Hindlimb muscle (tissue), 1 donor: ENCODE data around the gene MARCHF3. TPM values are rescaled to one million over a fixed set of nuclear protein-coding genes. Genes with fewer than 3 reads are reported as not detected.
"Not testable (repeated sequence)": the region's sequence is repeated elsewhere in the genome, so short reads cannot be mapped to it uniquely, and the experiment has no call there.

Source experiments
- DNase-seq: peaks from one replicate; pipeline ENCODE4 v3.0.0-alpha.2; 2013
- polyA plus RNA-seq: library from polyadenylated mRNA; unstranded; fragments of 120-200 nt; gene quantifications from one replicate; pipeline ENCODE4 v1.2.1, GENCODE V29; 2013; ENCODE audit not compliant: insufficient read length

The MARCHF3 gene
- polyA plus RNA-seq, 1 donor: 6.2 TPM

DNA sequence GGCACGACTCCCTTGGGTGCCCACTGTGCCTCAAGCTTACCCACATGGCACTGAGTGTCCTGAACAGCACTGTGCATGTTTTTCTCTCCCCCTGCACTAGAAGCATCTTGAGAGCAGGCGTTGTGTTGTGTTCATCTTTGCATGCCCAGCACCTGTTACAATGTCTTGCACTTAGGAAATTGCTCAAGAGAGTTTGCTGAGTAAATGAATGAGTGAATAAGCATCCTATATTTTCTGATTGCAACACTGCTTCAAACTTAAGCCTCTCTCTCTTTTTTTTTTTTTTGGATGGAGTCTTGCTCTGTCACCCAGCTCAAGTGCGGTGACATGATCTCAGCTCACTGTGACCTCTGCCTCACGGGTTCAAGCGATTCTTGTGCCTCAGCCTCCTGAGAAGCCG is 158.9 kb downstream of the MARCHF3 start:
- DNase-seq: no peak

DNA sequence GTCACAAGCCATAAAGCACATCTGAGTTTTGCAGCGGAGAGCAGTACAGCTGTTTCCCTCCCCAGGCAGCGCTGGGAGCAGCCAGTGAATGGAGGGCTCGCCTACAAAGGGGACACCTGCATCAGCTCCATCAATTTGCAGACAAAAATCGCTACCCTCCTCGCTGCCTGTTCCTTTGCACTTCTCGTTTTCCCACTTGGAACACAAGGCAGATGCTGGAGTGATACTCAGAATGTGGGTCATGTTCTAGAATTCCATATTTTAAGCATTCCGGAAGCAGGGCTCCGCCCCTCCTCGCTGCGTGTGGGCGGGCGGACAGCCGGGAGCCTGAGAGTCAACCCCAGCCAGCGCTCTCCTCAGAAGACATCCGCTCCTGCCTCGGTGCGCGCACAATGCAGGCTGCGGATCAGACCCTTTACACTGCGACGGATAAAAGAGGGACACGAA is 161.3 kb downstream of the MARCHF3 start:
- DNase-seq: no peak

DNA sequence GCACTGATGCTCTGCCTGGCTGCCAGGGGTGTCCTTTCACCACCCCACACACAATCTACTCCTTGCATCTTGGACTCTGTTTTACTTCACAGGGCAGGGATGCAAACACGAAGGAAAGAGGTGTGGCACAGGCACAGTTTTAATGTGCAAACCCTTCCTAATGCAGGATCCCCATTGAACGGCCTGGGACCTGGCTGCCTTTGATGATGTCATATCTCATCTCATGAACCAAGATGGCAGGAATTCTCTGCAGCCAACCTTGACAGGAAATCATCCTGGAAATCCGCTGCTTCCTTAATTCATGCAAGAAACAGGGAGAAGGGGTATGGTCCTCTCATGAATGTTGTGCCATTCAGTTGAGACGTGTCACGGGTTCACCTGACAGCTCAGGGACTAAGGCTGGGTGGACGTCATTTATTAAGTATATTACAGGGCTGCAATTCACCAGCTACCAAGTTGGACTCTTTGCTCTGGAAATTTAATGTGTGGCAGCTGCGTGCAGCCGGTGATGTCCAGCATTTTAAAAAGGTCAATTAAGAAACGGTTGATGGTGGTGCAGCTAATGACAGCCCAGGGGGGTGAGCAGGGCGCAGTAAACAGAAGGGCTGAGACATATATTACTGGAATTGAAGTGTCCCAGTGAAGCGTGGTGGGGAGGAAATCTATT is 161.9 kb downstream of the MARCHF3 start:
- DNase-seq: no peak

DNA sequence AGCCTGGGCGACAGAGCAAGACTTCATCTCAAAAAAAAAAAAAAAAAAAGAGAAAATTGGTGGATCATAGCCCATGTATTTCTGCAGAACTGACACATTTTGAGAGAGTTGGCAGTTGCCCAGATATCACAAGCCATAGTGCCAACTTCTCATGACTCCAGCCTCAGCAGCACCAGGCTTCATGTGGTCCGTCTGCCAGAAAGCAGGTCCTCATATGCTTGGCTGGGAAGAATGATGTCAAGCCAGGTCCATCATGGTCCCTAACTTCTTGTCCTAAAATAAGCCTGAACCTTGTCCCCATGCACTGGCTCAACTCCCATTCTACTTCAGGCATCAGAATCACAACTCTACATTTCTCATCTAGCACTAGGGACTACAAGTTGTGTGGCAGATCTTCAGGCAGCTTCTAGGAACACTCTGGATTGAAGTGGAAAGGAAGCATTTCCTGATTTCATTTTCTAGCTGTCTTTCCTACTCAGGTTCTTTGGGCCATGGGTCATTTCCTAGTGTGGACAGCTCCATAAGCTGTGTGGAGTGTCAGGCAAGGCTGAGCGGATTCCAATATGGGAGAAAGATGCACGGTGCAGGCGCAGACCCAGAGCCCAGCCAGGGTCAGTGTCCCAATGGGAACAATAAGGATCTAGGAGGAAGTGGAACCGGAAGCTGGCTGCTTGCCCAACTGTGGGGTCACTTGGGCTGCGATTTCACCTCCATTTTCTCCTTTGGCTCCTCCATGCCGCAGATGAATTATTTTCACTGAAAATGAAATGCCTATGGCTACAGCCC is 163.3 kb downstream of the MARCHF3 start:
- DNase-seq: no peak

DNA sequence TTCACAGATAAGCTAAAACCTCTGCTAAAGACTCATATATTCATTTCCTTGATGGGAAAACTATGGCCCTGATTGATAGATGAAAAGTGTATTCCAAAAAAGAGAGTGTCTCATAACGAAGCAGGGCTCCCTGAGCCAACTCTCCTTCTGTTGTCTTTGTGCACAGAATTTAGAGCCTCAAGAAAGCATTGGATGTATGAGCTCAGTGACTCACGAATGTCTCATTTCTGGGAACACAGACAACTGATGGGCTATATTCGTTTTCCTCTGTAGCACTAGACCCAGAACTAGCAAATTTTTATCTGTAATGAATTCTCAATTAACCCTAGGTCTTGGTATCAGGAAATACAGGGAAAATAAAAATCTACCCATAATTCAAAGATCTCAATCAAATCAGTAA is 165.1 kb downstream of the MARCHF3 start:
- no peak for DNase-seq

DNA sequence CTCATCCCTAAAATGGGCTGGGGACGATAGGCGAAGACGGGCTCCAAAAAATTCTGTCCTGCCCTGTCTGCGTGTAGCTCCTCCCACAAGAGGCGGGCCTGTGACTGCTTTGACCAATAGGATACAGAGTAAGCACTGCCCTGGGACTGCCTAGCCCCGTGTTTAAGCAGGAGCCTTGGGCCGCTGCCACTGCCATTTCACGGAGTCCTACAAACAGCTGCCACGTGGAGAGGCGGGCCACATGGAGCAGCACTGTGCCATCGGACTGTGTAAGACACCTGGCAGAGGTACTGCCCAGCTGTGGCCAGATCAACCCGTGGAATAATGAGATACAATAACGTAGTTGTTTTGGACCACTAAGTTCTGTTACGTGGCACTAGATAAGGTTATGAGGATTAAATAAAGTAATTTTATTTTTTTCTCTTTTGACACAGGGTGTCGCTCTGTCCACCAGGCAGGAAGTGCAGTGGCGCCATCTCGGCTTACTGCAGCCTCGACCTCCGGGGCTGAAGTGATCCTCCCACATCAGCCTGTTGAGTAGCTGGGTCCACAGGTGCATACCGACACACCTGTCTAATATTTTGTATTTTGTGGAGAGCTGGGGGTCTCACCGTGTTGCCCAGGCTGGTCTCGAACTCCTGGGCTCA is 166.2 kb downstream of the MARCHF3 start:
- no peak for DNase-seq

DNA sequence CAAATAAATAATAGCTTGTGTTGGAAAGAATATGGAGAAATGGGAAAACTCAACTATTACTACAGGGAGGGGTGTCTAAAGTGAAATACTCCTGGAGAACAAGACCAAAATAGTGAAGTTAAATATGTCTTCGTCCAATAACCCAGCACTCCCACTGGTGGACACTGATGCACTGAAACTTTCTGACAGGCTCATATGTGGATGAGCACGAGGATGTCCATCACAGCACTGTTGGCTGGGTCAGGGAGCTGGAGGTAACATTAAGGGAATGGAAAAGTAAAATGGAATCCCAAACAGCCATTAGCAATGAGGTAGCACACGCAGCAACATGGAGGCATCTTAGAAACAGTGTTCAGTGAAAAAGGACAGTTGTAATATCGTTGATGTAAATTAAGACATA is 167.0 kb downstream of the MARCHF3 start:
- DNase-seq: no peak

DNA sequence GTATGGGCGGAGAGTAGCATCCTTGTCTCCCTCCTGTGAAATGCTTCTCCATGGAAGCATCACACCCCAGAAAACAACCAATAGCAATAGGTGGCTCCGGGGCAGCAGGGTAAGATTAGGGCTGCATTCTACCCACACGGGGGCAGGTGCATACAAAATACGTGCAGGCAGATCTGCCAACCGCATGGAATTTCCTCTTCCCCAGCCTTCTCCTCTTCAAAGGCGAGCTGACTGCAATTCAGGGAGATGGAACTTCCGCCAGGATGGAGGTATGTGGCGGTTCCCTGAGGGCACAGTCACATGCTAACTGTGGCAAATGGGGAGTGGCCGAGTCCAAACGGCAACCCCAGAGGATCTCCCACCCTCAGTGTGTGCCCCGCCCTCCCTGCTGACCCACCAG is 171.9 kb downstream of the MARCHF3 start:
- DNase-seq: no peak

DNA sequence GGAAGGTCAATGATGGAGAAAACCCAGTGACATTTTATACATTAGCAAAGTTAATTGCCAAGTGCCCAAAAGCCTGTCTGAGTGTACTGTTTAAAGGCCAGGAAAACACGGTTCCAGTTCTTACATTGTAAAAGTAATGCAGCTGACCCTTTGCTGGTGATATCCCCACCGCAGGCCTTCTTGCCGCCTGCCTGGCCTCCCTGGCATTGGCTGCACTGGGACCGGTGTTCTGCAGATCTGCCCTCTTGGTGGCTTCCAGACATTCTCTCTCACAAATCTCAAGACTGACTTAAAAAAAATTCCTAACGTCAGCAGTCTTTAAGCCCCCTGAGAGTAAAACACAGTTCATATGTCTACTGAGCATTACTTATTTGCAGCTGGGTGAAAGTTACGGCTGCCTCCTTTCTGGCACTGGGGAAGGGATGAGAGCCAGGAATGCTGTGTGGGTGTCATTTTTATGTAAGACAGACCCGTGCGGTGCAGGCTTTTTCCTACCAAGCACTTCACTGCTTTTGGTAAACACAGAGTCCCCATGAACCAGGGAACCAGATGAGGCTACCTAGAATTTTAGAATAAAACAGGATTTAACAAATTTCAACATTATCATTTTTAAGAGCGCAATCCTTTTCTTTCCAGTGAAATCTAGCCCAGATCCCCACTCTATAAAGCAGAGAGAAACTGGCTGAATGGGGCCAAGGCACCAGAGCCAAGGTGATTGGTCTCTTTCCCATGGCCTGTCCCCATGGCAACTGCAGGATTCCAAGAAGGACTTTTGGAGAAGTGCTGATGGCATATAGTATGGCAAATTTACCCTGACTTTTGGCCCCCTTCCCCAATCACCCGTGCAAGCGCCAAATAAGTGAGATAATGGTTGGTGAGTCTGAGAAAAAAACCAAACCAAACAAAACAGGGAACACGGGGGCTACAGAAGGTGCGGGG is 172.6 kb downstream of the MARCHF3 start:
- DNase-seq: no peak

DNA sequence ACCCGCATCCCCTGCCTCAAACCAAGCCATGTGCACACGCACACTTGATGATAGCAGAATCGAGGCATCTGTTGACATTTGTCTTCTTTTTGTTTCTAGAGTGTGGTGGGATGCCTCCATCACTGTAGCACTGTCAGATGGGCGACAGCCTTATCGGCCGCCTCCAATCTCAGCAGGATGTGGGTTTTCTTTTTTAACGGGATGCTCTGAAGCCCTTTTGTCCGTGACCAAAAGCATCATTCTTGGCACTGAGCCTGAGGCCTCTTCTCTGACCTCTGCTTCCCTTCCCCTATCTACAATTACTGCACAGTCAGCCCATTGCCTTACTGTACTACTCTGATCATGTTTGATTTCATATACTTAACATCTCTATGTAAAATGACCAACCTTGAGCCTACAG is 175.1 kb downstream of the MARCHF3 start:
- no peak for DNase-seq

DNA sequence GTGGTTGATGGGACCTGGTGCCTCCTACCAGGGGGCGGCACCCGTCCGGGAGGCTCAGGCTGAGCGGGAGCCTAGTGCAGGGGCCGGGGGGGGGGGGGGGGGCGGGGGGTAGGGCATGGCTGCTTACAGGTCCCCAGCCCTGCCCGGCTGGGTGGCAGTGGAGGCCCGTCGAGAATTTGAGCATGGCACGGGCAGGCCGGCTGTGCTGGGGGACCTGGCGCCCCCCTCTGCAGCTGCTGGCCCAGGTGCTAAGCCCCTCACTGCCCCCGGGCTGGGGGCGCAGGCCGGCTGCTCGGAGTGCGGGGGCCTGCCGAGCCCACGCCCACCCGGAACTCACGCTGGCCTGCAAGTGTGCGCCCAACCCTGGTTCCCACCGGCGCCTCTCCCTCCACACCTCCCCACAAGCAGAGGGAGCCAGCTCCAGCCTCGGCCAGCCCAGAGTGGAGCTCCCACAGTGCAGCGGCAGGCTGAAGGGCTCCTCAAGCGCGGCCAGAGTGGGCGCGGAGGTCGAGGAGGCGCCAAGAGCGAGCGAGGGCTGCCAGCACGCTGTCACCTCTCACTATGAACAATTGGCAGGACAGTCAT is 175.7 kb downstream of the MARCHF3 start:
- no peak for DNase-seq

DNA sequence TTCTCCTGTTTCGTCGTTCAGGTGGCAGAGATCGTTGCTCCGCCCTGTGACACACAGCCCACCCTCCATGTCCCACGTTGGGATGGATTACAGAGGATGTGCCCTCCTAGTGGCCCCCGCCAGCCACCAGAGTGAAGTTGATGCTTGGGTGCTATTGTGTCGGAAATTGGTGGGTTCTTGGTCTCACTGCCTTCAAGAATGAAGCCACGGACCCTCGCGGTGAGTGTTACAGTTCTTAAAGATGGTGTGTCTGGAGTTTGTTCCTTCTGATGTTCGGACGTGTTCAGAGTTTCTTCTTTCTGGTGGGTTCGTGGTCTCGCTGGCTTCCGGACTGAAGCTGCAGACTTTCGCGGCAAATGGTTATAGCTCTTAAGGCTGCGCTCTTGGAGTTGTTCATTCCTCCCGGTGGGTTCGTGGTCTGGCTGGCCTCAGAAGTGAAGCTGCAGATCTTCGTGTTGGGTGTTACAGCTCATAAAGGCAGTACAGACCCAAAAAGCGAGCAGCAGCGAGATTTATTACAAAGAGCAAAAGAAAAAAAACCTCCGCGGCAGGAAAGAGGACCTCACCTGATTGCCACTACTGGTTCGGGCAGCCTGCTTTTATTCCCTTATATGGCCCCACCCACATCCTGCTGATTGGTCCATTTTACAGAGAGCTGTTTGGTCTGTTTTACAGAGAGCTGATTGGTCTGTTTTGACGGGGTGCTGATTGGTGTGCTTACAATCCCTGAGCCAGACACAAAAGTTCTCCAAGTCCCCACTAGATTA is 176.6 kb downstream of the MARCHF3 start:
- not testable (repeated sequence) for DNase-seq

DNA sequence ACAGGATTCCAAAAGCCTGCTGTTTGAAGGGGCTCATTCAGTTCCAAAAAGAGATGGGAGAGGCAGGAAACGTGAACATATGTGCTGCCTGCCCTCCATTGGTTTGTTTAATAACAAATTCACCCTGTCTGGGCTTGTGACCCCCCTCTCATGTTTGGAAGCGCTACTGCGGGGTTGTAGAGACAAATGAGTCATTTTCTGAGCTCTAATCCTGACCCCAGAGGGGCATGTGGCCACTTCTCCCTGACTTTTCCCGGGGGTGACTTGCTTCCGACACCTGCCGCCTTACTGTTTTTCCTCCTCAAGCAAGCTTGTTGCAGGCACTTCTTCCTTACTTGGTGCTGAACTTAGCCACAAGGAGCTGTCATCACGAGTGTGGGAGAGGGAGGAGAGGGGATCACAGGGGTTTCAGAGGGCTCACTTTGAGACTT is 177.5 kb downstream of the MARCHF3 start:
- DNase-seq: no peak

DNA sequence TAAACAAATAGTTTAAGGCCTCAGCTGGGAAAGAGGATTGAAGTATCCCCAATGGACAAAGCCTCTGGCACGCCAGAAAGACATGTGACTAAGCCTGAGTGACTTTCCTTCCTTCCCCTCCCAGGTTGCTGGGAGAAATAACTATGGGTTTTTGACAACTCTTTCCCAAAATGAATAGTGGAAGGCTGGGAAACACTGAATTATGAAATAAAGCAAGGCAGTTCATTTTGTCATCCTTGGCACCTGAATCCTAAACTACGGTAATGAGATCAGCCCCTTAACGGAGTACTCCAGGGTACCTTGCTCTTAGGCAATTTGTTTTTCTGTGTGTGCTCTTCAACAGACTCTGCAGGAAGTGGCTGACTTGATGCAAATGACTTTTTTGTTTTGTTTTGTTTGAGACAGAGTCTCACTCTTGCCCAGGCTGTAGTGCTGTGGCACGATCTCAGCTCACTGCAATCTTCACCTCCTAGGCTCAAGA is 178.2 kb downstream of the MARCHF3 start:
- no peak for DNase-seq

DNA sequence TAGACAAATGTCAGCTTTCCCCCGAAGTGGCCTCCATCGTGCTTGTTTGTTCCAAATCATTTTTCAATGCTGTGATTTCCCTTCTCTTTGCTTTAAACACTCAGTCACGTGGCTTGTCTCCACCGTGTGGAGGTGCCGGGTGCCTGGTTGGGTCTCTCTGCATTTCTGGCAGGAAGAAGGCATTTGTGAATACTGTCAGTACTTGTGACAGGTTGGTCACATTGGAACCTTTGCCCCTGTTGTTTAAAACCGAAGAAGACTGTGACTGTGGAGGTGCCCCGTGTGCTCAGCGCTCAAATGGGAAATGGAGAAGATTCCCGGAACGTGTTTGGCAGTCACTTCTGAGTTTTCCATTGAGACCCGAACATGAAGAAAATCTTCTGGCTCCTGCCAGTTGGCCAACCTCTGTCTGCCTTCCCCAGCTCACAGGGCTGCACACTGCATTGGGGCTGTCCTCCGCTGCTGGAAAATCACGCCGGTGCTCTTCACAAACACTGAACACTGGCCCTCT is 178.8 kb downstream of the MARCHF3 start:
- peak; percentile 91 for DNase-seq

DNA sequence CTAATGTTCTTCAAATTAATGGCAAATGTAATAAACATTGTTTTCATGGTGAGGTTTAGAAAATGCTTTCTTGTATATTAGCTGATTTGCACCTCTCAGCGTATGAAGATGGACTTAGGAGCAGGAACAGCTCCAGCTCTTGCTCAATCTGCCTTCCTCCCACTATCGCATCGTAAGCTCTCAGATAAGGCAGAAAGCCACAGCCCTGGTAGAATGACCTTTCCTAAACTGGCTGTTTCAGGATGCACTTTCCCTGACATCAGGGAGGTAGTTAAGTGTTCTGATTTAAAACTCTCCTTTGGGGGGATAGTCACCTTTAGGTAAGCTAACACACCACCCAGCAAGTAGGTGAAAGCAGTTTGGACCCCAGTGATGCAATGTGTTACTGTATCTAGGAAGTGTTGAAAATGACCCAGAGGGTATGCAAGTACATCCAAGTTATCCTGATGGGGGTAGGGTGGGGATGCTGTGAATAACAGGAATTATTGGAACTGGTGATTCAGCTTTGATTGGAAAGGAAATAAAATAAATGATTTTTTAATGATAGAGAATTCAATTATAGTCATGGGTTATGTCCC is 181.2 kb downstream of the MARCHF3 start:
- no peak for DNase-seq

DNA sequence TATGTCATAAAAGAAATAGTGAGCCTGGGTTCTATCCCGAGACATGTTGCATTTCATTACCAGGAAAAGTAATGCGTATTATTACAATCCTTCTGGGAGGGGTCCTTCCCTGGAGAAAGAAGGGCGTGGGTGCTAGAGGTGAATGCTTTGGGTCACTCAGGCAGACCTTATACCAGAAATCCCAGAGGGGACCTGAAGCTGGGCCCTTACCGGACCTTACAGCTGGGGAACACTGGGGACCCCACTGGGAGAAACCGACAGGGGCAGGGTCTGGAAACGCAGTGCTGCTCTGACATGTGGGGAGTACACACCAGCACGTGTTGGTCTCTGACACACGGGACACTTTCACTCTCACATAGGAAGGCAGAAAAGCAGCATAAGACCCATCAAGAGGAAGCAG is 182.1 kb downstream of the MARCHF3 start:
- DNase-seq: no peak

DNA sequence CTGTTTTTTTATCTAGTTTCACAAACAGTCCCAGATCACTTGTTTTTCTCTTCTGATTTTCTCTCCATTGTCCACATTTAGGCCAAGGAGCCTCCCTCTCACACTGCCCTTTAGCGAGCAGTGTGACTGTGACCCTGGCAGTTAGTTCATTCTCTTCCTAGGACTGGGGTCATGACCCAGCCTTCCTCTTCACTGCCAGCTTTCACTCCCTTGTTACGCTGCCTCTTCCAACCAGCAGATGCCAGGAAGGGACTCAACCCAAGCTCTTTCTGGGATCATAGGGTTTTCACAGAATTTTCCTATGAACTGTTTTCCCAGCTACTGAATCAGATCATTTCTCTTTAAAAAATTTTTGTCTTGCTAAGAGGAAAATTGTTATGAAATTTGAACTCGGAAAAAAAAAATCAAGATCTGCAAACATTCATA is 182.5 kb downstream of the MARCHF3 start:
- DNase-seq: peak; percentile 63

DNA sequence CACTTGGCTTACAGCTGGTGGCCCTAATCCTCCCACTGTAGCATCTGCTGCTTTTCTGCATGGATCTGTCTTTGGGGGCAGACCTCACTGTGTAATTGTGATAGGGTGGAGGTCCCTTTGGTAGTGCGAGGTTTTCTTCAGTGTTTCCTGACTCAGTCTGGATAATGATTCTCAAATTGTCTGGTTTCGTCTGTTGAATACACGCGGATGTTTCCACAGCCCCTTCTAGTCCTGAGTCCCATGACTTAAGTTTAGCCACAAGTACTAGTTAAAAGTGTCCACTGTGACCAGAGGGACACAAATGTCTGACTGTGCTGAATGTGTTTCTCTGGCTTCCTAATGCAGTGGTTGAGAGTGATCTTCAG is 182.9 kb downstream of the MARCHF3 start:
- DNase-seq: no peak

DNA sequence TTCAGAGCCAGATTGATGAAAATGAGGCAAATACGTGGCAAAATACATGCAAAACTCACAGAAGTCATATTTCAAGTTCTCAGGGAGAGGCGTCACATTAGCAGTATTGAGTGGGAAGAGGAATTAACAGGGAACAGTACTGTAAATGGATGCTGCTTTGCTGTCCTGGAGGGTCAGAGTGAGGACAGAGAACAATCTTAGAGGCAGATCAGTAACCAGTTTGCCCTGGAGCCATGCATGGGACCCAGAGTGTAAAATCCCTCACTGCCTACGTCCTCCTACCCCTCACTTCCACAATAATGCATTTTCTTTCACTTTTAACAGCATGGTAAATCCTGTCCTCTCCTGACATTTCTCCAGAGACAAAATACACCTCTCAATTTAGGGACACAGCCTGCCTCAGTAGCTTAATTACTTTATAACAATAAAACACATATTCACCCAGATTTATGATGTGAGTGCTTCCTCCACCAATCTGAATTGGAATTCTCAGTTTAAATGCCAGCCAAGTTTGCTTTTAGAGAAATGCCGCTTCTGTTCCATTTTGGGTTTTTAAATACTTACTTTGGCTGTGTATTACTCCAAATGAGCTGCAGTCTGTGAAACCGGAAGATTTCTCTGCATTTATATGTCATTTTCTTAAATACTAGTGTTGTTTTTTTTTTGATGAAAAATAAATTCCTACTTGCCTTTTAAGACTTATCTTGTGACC is 183.5 kb downstream of the MARCHF3 start:
- no peak for DNase-seq
